Kidney (tissue), 14 donors: ENCODE data around the gene CTU1. TPM values are rescaled to one million over a fixed set of nuclear protein-coding genes. Genes with fewer than 3 reads are reported as not detected.

Experiments
- DNase-seq, 5 donors: peaks; one replicate each; pipeline ENCODE4 v3.0.0-alpha.2; 2013 to 2020
- FAIRE-seq: peaks from 2 replicates; lab custom pipeline; 2012; peaks lifted over from hg19 to GRCh38; lab: Jason Lieb, UNC
- H3K27ac ChIP-seq, 2 donors: one replicate each; pipeline ENCODE4 v1.7.0; 2013; ENCODE audit warnings: low read depth in 2 of 2, low read length in 2 of 2, inconsistent platforms in 1 of 2
- H3K27me3 ChIP-seq: one replicate; pipeline ENCODE4 v1.7.1; 2013; ENCODE audit warnings: low read length, inconsistent platforms; ENCODE audit not compliant: control insufficient read depth, insufficient read depth
- H3K36me3 ChIP-seq, 3 donors: one replicate each; pipeline versions ENCODE4 v1.7.0 to v1.7.1; 2013; ENCODE audit warnings: low read length in 3 of 3, control low read depth in 1 of 3, inconsistent platforms in 1 of 3; ENCODE audit not compliant: insufficient read depth in 3 of 3, control insufficient read depth in 2 of 3
- H3K4me1 ChIP-seq, 3 donors: one replicate each; pipeline versions ENCODE4 v1.7.0 to v1.7.1; 2013; ENCODE audit warnings: low read length in 3 of 3, inconsistent platforms in 1 of 3, low read depth in 1 of 3; ENCODE audit not compliant: control insufficient read depth in 2 of 3, insufficient read depth in 2 of 3
- H3K4me3 ChIP-seq, 3 donors: one replicate each; pipeline versions ENCODE4 v1.7.0 to v1.8.1; 2013; ENCODE audit warnings: low read length in 3 of 3, control low read depth in 1 of 3, inconsistent platforms in 1 of 3
- H3K9ac ChIP-seq, 3 donors: one replicate each; pipeline versions ENCODE4 v1.7.0 to v1.7.1; 2013; ENCODE audit warnings: low read length in 3 of 3, control low read depth in 1 of 3, inconsistent platforms in 1 of 3
- H3K9me3 ChIP-seq, 3 donors: one replicate each; pipeline versions ENCODE4 v1.7.0 to v1.7.1; 2013; ENCODE audit warnings: low read length in 3 of 3, control low read depth in 1 of 3, inconsistent platforms in 1 of 3; ENCODE audit not compliant: control insufficient read depth in 2 of 3, insufficient read depth in 1 of 3
- CTCF ChIP-seq: IDR thresholded peaks from 3 replicates; pipeline ENCODE4 v1.5.1; 2012; ENCODE audit warnings: mild to moderate bottlenecking, moderate library complexity, borderline replicate concordance; ENCODE audit not compliant: insufficient read depth; ENCODE audit errors: extremely low read depth
- intact Hi-C: fragments of 100-400 bp; cut with DNase I; formaldehyde crosslinking; loops from one replicate; pipeline ENCODE4 v1.11.1; 2022
- polyA plus RNA-seq: library from polyadenylated mRNA; stranded (reverse); fragments of 350-450 nt; fragmentation: Illumina TruSeq; extraction: RNeasy Lipid Tissue Mini Kit (QIAGEN cat#74804); gene quantifications from one replicate; pipeline ENCODE4 v1.2.3, GENCODE V29; 2014; ENCODE audit warnings: low read depth, low replicate concordance; ENCODE audit not compliant: insufficient read depth
- total RNA-seq: library from RNA; stranded (reverse); fragmentation: NEBNext Ultra II Directional; extraction: Animal tissue kit (Norgen Biotek cat#: 25700); gene quantifications from one replicate; pipeline ENCODE4 v1.2.1, GENCODE V29; 2021
- donor health status: control.
- donor health status: control.
- donor health status: control.
- donor health status: control.
- donor health status: control.
- donor health status: DM: yes; HTN: yes; CAD: no.
- donor health status: Normal renal cell carcinoma (clear cell type).

CTU1 gene
- total and polyA plus RNA-seq, 2 donors from 2014 or later, result 5.2 to 8.4 TPM

DNA sequence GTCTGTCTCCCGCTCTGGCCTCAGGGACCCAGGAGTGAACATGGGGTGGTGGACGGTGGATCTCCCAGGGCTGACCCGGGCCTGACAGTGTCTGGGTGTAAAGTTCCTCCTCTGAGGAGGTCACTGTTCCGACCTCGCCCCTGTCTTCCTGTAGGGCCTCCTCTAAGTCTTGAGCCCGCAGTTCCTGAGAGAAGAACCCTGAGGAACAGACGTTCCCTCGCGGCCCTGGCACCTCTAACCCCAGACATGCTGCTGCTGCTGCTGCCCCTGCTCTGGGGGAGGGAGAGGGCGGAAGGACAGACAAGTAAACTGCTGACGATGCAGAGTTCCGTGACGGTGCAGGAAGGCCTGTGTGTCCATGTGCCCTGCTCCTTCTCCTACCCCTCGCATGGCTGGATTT lies 16.5 kb upstream of the CTU1 start, which contains the start of gene SIGLEC9:
Gene SIGLEC9 (plus strand): TSS at position 178 of the 400 bp plus-strand sequence. CDS start 69 bp downstream, at position 247.
- H3K27me3 ChIP-seq, result no peaks in the 10 kb centered on the region
- intact Hi-C loops, result no loop called here
- H3K36me3 ChIP-seq, result no peaks in the 10 kb centered on the region
- peak within 1 kb of the TSS in 1 of 2 donors; percentile 9 for H3K27ac ChIP-seq
- H3K9ac ChIP-seq, result no peak within 1 kb of the TSS
- peaks cover 0 to 9% (median 0%) of the 10 kb centered on the region in 3 donors for H3K4me1 ChIP-seq
- no peaks in the 10 kb centered on the region for H3K9me3 ChIP-seq
- no peak within 1 kb of the TSS for H3K4me3 ChIP-seq
- no peak for FAIRE-seq
- DNase-seq, result peak in 2 of 5 donors; percentile 31 to 47
- no peak for TF ChIP-seq CTCF

DNA sequence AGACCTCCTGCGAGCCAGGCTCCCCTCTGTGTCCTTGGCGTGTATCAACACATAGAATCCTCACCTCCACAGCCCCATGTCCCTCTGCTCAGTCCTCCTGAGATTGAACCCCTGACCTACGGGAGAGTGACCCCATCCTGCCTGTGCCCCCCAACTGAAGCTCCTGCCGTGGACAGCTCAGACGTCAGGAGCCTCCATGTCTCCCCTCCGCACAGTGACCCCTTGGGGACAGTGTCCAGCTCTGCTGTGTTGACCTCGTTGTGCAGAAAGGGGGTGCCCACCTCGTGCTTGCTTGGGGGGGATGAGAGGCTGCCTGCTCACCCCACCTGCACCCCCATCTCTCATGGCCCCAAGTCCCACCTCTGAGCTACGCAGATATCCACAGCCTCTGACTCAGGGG lies 16.0 kb upstream of the CTU1 start:
- intact Hi-C loops, result no loop called here
- Histone ChIP-seq H3K27ac (peak overlapping the region in 1 of 2 donors; percentile 9), H3K9me3 (no peaks in the 10 kb centered on the region), H3K4me1 (peaks cover 0 to 9% (median 0%) of the 10 kb centered on the region in 3 donors), H3K4me3 (no peak overlapping the region), H3K36me3 (no peaks in the 10 kb centered on the region), H3K9ac (no peak overlapping the region), H3K27me3 (no peaks in the 10 kb centered on the region)
- TF ChIP-seq CTCF, result no peak
- no peak for FAIRE-seq
- DNase-seq, result no peak

GRCh38 chr19:51123802-51124201 lies 15.6 kb upstream of the CTU1 start:
- H3K27ac ChIP-seq, result peak overlapping the region in 1 of 2 donors; percentile 9
- no peak for DNase-seq

More at GRCh38 chr19:51123802-51124201, 15.6 kb upstream of the CTU1 start:
- FAIRE-seq, result no peak
- intact Hi-C loops, result no loop called here
- TF ChIP-seq CTCF, result no peak
- H3K4me1 ChIP-seq, result peaks cover 0 to 9% (median 0%) of the 10 kb centered on the region in 3 donors
- no peak overlapping the region for H3K9ac ChIP-seq
- H3K4me3 ChIP-seq, result no peak overlapping the region
- H3K36me3 ChIP-seq, result no peaks in the 10 kb centered on the region
- no peaks in the 10 kb centered on the region for H3K9me3 ChIP-seq
- H3K27me3 ChIP-seq, result no peaks in the 10 kb centered on the region
